Mesodermal cell (in vitro differentiated cells): Measurements from ENCODE around the gene MLX.
A peak's percentile ranks its signal among the peaks of the same experiment; 100 is the strongest.

Experiments
- H3K27ac ChIP-seq: 2 replicates; pipeline ENCODE4 v1.7.0; 2013; ENCODE audit warnings: mild to moderate bottlenecking, low read depth, low read length, moderate library complexity; ENCODE audit not compliant: severe bottlenecking
- H3K36me3 ChIP-seq: 2 replicates; pipeline ENCODE4 v1.7.1; 2013; ENCODE audit warnings: mild to moderate bottlenecking, low read length, moderate library complexity; ENCODE audit not compliant: control insufficient read depth, insufficient read depth
- H3K4me1 ChIP-seq: one replicate; pipeline ENCODE4 v1.7.1; 2013; ENCODE audit warnings: mild to moderate bottlenecking, low read length; ENCODE audit not compliant: insufficient read depth, control insufficient read depth, poor library complexity, severe bottlenecking
- H3K4me3 ChIP-seq: 2 replicates; pipeline ENCODE4 v1.7.0; 2013; ENCODE audit warnings: low read length, control low read depth, mild to moderate bottlenecking; ENCODE audit not compliant: insufficient read depth, poor library complexity, severe bottlenecking; ENCODE audit errors: extremely low read depth
- H3K9me3 ChIP-seq: 2 replicates; pipeline ENCODE4 v1.7.1; 2013; ENCODE audit warnings: mild to moderate bottlenecking, low read length, moderate library complexity; ENCODE audit not compliant: control insufficient read depth
- WGBS, 2 experiments: methylation state at CpG; one replicate each; pipeline ENCODE4 v1.1.5; 2013; ENCODE audit warnings: missing lambda C conversion rate in 2 of 2; ENCODE audit not compliant: insufficient coverage in 2 of 2; 5-methylcytosine and 5-hydroxymethylcytosine counted together

MLX gene

GRCh38 chr17:42568341-42569111, 1.6 kb downstream of the MLX start:
- Histone ChIP-seq H3K4me1 (peaks cover 15% of the 10 kb centered on the region), H3K36me3 (peaks cover 83% of the 10 kb centered on the region), H3K9me3 (no peaks in the 10 kb centered on the region), H3K27ac (no peak overlapping the region), H3K4me3 (no peak overlapping the region)
- WGBS, 2 experiments, result 88 to 89% methylated on average over 10 to 12 of the region's 14 CpGs

GRCh38 chr17:42571435-42572225, 4.7 kb downstream of the MLX start:
- WGBS, 2 experiments, result 93 to 97% methylated on average over 8 of the region's 12 CpGs
- H3K4me1 ChIP-seq, result peaks cover 12% of the 10 kb centered on the region

GRCh38 chr17:42573095-42573494, 6.2 kb downstream of the MLX start:
- peaks cover 13% of the 10 kb centered on the region for H3K4me1 ChIP-seq
- H3K4me3 ChIP-seq, result no peak overlapping the region
- peak overlapping the region; percentile 10 for H3K27ac ChIP-seq
- peaks cover 86% of the 10 kb centered on the region for H3K36me3 ChIP-seq
- no peaks in the 10 kb centered on the region for H3K9me3 ChIP-seq
- WGBS, 2 experiments, result 92 to 99% methylated on average over 2 to 4 of the region's 4 CpGs

More at GRCh38 chr17:42571435-42572225, 4.7 kb downstream of the MLX start:
- peaks cover 81% of the 10 kb centered on the region for H3K36me3 ChIP-seq
- peak overlapping the region; percentile 47 for H3K27ac ChIP-seq
- no peaks in the 10 kb centered on the region for H3K9me3 ChIP-seq
- H3K4me3 ChIP-seq, result no peak overlapping the region

GRCh38 chr17:42574463-42574862, 7.6 kb downstream of the MLX start:
- no peak overlapping the region for H3K4me3 ChIP-seq
- WGBS, 2 experiments, result 92% methylated on average over 2 of the region's 3 CpGs; no CpG with 5 or more reads in 1 of the 2 experiments
- H3K27ac ChIP-seq, result no peak overlapping the region
- peaks cover 74% of the 10 kb centered on the region for H3K36me3 ChIP-seq
- H3K4me1 ChIP-seq, result peaks cover 13% of the 10 kb centered on the region
- H3K9me3 ChIP-seq, result no peaks in the 10 kb centered on the region

GRCh38 chr17:42577140-42577531, 10.2 kb downstream of the MLX start:
- peak overlapping the region; percentile 77 for H3K4me3 ChIP-seq
- no peak overlapping the region for H3K27ac ChIP-seq
- H3K9me3 ChIP-seq, result no peaks in the 10 kb centered on the region
- 1 to 3% methylated on average over 9 to 15 of the region's 18 CpGs for WGBS, 2 experiments
- peaks cover 9% of the 10 kb centered on the region for H3K4me1 ChIP-seq
- H3K36me3 ChIP-seq, result peaks cover 71% of the 10 kb centered on the region

GRCh38 chr17:42577532-42578281, 10.8 kb downstream of the MLX start, which contains the start of gene PSMC3IP:
Gene PSMC3IP, minus strand, starts transcription at chr17:42577729. Its CDS starts 43 bp downstream, at chr17:42577686.
- Histone ChIP-seq H3K27ac (peak within 1 kb of the TSS; percentile 81), H3K4me3 (peak within 1 kb of the TSS; percentile 77), H3K4me1 (peaks cover 9% of the 10 kb centered on the region), H3K9me3 (no peaks in the 10 kb centered on the region), H3K36me3 (peaks cover 71% of the 10 kb centered on the region)
- WGBS, 2 experiments, result 0% methylated on average over 44 to 48 of the region's 52 CpGs

GRCh38 chr17:42578282-42578869, 11.5 kb downstream of the MLX start:
- H3K4me3 ChIP-seq, result peak overlapping the region; percentile 77
- 3 to 6% methylated on average over 11 to 15 of the region's 20 CpGs for WGBS, 2 experiments
- H3K36me3 ChIP-seq, result peaks cover 71% of the 10 kb centered on the region
- peak overlapping the region; percentile 81 for H3K27ac ChIP-seq
- H3K4me1 ChIP-seq, result peaks cover 9% of the 10 kb centered on the region
- H3K9me3 ChIP-seq, result no peaks in the 10 kb centered on the region

- H3K4me3 ChIP-seq, result no peak overlapping the region
- peaks cover 9% of the 10 kb centered on the region for H3K4me1 ChIP-seq
- H3K36me3 ChIP-seq, result peaks cover 73% of the 10 kb centered on the region
- no peaks in the 10 kb centered on the region for H3K9me3 ChIP-seq
- 83% methylated on average over 1 of the region's 2 CpGs; no CpG with 5 or more reads in 1 of the 2 experiments for WGBS, 2 experiments
- no peak overlapping the region for H3K27ac ChIP-seq
Measured at GRCh38 chr17:42579794-42580551, 13.1 kb downstream of the MLX start.

- Histone ChIP-seq H3K4me1 (peaks cover under 1% of the 10 kb centered on the region), H3K27ac (no peak overlapping the region), H3K9me3 (no peaks in the 10 kb centered on the region), H3K36me3 (peaks cover 74% of the 10 kb centered on the region), H3K4me3 (no peak overlapping the region)
- WGBS, 2 experiments, result 94 to 98% methylated on average over 9 to 10 of the region's 10 CpGs
Measured at GRCh38 chr17:42581744-42582270, 14.9 kb downstream of the MLX start.
